ENCODE data around the gene OBSCN.
"Not testable (repeated sequence)": the region's sequence is repeated elsewhere in the genome, so short reads cannot be mapped to it uniquely, and the experiment has no call there.

Gene OBSCN

DNA sequence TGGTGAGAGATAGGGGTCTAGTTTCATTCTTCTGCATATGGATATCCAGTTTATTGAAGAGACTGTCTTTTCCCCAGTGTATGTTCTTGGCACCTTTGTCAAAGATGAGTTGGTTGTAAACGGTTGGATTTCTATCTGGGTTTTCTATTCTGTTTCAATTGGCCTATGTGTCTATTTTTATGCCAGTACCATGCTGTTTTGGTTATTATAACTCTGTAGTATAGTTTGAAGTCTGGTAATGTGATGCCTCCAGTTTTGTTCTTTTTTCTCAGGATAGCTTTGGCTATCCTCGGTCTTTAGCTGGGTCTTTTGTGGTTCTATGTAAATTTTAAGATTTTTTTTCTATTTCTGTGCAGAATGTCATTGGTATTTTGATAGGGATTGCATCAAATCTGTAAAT, 19.6 kb upstream of the OBSCN start:
- DNase-seq = not testable (repeated sequence)

- DNase-seq = no peak
Measured at GRCh38 chr1:228190182-228190581, 17.7 kb upstream of the OBSCN start.

DNA sequence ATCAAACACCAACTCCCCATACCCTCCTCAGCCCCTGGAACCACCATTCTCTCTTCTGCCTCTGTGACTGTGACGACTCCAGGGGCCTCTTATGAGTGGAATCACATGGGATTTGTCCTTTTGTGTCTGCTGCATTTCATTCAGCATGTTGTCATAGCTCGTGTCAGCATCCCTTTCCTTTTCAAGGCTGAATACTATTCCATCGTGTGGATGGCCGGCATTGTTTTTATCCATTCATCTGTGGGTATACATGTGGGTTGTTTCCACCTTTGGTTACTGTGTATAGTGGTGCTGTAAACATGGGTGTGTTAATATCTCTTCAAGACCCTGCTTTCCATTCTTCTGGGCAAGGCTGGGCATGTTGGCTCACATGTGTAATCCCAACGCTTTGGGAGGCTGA, 17.1 kb upstream of the OBSCN start:
- no peak for DNase-seq

GRCh38 chr1:228194436-228194835, 13.4 kb upstream of the OBSCN start:
- no peak for DNase-seq

GRCh38 chr1:228194921-228195812, 12.7 kb upstream of the OBSCN start:
- no peak for DNase-seq

GRCh38 chr1:228197555-228198147, 10.2 kb upstream of the OBSCN start:
- no peak for DNase-seq

GRCh38 chr1:228198977-228199590, 8.8 kb upstream of the OBSCN start:
- no peak for DNase-seq

DNA sequence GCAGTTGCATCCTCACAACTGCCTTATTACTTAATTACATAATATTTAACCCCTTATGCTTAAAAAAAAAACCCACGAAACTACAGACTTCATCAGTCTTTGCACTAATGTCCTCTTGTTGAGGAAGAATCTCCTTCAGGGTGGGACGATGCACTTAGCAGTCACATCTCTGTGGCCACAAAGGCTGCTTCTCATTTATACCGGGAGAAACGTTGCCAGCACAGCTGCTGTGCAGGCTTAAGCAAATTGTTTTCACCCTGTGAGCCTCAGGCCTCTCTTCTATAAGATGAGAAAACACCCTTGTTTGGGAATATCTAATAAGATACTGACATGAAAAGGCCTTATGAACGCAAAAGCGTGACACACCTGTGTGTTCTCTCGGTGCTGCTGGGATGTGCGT, 2.9 kb upstream of the OBSCN start:
- DNase-seq = no peak

DNA sequence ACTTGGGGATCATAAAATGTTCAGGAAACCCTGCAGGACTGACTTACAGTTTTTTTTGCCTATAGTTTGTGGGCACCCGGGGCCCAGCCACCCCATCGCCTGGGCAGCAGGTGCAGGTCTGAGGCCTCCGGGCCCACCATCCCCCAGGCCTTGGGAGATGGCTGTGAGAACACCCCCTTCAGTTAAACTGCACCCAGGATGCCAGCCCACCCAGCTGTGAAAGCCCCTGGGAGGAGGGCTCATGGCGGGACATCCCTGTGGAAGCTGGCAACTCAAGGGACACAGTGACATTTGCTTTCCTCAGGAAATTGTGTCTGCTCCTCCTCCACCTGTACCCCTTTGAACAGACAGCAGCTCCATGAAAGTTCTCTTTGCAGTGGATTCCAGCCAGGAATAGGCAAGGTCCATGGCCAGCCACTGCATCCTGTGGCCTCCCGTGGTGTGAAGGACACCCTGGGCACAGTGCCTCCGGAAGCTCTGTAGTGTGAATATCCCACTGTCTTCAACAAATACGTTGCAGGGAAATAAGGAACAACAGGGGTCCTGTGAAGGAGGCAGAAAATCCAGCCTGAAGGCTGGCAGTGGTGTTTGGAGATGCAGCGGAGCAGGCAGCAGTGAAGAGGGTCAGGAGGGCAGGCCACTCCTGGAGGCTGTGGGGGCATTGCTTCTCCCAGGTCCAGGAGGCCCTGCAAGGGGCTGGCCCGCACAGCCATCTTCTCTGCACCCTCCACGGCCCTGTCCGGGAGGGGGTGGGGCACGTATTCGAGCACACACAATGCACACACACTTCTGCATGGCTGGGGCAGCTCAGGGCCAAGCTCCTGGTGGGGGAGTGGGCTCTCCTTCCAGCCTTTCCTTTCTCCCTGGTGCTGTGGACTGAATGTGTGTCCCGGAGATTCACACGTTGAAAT, 2.1 kb upstream of the OBSCN start:
- DNase-seq = no peak

GRCh38 chr1:228206582-228207351, 1.1 kb upstream of the OBSCN start:
- no peak for DNase-seq

- DNase-seq = no peak
Measured at GRCh38 chr1:228207381-228207810, 448 bp upstream of the OBSCN start.

DNA sequence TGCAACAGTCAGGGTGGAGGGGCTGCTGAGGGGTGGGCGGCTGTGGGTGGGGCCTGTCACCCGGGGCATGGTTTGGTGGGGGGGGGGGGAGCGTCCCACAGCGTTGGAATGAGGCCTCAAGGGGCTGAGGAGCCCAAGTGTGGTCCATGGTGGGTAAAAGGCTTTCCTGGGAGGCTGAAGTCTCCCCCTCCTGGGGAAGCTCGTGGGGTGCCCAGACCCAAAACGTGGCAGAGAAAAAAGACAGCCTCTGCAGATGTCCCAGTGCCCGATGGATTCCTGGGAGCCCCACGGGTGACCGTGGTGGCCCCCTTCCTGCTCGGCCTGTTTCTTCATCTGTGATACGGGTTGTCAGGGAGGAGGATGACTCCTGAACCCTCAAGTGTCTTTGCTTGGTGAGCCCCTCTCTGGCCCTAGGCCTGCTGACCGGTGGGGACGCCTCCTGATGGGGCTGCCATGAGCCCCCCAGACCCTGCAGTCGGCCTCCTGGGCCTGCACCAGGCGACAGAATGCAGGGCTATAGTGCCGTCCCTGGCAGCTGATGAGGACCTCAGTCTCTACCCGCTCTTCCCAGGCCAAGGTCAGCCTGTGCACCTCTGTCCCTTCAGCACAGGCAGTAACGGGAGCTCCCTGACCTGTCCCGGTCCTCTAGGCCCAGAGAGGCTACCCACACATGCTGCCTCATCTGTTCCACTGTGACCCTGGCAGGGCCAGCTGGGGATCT, 1.1 kb downstream of the OBSCN start:
- no peak for DNase-seq

GRCh38 chr1:228209657-228210056, 1.8 kb downstream of the OBSCN start:
- no peak for DNase-seq

GRCh38 chr1:228210076-228210651, 2.3 kb downstream of the OBSCN start:
- no peak for DNase-seq

DNA sequence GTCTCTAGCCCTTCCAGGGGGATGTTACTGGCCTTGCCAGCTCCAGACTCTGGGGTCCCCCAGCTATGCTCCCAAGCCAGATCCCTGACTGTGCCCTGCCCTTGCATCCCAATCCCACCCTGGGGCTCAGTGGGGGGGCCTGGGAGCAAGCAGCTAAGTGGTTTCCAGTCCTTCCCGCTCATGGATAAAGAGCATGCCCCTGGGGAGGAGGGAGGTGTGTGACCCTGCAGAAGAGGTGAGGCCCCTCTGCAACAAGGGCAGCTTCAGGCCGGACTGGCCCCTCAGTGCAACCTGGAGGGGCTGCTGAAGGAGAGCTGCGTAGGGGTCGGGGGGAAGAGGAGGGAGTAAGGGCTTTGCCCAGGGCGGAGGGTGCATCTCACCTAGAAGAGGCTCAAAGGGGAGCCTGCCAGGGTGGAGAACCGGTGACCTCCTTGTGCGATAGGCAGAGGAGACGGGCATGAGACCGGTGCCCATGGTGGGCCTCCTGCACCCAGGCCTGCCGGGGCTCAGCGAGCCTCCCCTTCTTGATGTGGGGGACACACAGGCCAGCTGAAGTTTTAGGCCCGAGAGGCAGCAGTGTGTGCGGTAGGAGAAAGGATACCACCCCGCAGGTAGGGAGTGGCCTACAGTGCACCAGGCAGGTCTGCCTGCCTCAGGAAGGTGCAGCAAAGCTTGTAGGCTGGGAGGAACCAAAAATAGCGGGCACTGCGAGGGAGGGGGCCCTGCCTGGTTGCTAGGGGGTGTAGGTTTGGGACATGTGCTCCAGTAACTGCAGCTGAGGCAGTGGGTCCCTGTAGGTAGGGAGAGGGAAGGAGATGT, 3.1 kb downstream of the OBSCN start:
- DNase-seq = no peak

GRCh38 chr1:228211531-228212414, 3.9 kb downstream of the OBSCN start:
- no peak for DNase-seq

DNA sequence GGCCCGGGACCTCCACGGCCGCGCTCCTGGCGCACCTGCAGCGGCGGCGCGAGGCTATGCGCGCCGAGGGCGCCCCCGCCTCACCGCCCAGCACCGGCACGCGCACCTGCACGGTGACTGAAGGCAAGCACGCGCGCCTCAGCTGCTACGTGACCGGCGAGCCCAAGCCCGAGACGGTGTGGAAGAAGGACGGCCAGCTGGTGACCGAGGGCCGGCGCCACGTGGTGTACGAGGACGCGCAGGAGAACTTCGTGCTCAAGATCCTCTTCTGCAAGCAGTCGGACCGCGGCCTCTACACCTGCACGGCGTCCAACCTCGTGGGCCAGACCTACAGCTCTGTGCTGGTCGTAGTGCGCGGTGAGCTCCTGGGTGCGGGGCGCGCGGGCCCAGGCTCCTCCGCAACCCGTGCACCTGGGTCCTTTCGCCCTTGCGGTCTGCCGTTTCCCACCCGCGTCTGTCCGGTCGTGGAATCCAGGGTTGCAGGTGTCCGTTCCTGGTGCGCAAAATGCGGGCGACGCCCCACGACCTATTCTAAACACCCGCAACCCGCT, 4.6 kb downstream of the OBSCN start:
- DNase-seq = no peak

- peak; percentile 83 for DNase-seq
Measured at GRCh38 chr1:228212966-228213844, 5.4 kb downstream of the OBSCN start.
